ENCODE measurements around the gene SCO1.
"Not testable (repeated sequence)": the region's sequence is repeated elsewhere in the genome, so short reads cannot be mapped to it uniquely, and the experiment has no call there.

The SCO1 gene

DNA sequence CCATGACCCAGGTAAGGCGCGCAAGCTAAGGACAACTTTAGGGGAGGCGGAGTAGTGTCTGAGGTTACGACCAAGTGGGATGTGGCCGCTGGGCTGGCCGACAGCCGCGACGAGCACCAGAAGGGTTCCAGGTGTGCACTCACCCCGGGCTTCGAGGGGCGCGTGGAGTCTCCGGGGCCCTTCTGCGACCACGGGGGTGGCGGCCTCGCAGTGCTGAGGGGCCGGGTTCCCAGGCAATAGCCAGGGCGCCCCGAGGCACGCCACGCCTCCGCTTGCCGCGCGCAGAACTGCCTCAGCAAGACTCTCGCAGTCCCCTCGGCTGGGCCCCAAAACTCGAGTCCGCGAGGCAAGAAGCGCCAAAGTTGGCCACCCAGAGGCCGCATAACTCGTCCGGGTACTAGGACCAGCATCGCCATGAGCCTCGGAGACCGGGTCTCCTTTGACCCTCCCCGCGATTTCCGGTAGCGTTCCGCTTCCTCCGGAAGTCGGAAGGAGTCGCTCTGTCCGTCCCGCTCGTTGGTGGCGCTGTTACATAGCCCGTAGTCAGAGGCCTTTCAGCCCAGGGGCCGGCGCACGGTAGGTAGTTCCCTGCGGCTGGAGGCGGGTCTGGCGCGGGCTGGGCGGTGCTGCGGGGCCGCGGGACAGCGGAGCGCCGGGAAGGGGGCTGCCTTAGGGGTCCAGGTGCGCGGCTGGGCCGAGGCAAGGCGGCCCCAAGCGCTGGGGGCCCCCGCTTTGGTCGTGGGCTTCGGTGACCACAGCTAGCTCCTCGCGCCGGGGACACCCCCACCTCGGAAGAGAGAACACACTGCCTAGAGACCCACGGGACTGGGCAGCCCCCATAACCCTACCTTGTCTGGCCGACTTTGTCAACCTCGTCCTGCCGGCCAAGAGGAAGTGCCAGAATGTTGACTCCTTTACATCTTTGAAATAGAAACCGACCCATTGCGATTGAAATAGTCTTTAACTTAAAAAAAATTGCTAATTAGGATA, at the start of gene SCO1, which contains the start of gene ADPRM:
Gene SCO1 (minus strand): TSS at position 442 of the 990 bp plus-strand sequence. CDS start 26 bp downstream, at position 416.
Gene ADPRM (plus strand): TSS at position 503 of the 990 bp plus-strand sequence. CDS start 7,333 bp downstream, outside the sequence.
- DNase-seq (ENCODE audit: low read depth): peak; percentile 85

DNA sequence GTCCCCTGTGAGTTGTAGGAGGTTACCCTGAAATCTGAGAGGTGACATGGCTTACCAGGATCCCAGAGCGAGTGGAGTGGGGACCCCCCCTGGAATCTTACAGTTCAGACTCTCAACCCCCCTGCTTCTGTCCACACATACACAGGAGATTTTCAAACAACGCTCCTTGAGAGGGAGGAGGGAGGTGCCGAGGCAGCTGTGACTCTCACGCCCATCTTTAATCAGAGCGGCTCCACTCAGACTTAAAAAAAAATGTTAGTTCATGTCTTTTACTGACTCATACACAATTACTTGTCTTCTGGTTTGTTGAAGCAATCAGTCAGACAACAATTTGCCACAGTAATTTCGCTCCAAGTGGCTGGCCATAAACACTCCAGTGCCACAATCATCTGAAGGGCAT, 47.9 kb upstream of the SCO1 start:
- no peak for DNase-seq (ENCODE audit: low read depth)

DNA sequence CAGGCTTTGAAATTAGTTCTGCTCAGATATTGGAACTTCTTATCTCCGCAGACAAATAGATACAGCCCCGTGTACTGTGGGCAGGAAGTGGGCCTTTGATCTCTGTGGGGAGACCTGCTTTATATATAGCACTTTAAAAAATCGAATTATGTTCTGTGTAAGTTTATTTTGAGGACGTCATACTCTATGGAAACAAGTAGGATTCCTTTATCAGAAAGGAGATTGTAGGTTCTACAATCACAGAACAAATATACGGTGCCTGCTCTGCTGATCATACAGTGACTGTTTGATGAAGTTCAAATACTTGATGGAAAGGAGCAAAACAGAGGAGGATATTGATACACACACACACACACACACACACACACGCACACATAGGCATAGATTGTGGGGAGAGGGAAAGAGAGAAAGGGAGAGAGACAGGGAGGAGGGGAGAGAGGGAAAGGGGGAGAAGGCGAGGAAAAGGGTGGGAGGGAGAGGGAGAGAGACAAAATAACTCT, 47.2 kb upstream of the SCO1 start:
- no peak for DNase-seq (ENCODE audit: low read depth)

DNA sequence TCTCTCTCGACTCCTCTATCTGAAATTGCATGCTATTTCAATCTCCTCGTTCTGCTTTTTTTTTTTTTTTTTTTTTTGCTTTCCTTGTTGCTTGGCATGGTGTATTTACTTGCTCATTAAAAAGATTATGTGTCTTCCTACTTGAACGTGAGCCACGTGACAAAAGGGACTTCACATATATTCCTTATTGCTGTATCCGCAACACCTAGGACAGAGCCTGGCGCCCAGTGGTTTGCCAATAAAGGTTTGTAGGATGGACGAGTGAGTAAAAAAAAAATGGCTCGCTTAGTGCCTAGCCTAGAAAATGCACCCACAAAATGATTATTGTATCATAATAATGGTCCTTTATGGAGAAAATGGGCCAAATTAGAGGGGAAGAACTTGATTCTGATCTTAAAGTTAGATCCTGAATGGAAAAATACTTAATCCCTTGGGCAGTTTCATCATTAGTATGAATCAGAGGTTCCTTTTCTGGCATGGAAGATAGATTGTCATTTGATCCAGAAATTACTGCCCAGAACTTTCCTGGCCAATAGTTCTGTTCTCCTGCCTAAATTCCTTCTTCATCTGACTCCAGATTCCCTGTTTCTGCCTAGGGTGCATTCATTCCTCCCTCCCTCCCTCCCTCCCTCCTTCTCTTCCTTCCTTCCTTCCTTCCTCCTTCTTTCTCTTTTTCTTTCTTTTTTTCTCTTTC, 46.1 kb upstream of the SCO1 start:
- DNase-seq (ENCODE audit: low read depth): no peak

DNA sequence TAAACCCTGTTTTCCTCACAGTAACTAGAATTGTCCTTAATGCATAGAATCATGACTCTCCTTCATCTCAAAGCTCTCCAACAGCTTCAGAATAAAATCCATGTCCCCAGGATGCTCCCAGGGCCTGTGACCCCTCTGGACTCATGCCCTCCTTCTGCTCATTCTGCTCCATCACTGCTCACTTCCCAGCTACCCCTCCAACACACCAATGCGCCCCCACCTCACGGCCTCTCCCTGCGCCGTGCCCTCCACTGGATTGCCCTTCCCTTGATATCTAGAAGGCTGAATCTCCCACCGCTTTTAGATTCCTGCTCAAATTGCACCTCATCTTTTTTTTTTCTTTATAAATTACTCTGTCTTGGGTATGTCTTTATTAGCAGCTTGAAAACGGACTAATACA, 45.1 kb upstream of the SCO1 start:
- no peak for DNase-seq (ENCODE audit: low read depth)

DNA sequence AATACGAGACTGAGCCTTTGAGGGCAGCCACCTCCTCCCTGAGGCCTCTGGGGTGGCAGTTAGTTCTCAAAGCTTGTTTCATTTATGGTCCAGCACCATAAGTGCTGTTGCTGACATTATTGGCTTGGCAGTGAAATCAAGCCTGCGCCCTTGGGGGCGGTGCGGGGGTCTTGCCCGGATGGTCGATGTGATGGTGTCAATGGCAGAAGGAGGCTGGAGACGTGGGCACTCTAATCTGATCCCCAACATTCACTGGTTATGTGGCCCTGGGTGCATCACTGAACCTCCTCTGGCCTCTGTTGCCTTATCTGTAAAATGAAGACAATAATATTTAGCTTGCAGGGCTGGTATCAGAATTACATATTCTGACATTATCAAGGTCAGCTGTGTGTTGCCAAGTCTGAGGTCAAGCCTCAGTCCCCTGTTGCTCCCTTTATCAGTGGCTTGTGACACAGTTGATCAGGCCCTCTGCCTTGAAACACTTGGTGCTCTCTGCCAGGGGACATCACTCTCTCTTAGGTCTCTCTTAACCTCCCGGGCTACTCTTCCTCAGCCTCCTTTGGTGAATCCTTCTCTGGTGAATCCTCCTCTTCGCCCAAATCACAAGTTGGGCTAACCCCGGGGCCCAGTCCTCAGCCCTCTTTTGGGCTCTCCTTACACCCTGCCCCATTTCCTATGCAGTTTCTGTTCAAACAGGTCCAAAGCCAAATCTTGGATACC, 44.2 kb upstream of the SCO1 start:
- no peak for DNase-seq (ENCODE audit: low read depth)

DNA sequence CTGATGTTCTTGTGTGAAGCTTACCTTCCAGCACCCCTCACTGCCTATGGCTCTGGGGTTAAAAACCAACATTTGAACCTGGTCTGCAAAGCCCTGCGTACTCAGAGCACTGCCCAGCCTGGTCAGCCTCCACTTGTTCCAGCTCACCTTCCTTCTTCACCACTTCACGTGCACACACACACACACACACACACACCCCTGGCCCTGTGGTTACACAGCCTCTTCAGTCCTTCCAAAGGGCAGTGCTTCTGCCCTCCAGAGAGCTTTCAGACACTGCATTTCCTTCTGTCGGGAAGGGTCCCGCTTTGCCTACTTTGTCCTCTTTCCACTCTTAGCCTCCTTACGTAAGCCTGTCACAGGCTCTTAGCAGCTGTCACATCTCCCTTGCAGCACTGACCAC, 42.1 kb upstream of the SCO1 start:
- DNase-seq (ENCODE audit: low read depth): no peak

DNA sequence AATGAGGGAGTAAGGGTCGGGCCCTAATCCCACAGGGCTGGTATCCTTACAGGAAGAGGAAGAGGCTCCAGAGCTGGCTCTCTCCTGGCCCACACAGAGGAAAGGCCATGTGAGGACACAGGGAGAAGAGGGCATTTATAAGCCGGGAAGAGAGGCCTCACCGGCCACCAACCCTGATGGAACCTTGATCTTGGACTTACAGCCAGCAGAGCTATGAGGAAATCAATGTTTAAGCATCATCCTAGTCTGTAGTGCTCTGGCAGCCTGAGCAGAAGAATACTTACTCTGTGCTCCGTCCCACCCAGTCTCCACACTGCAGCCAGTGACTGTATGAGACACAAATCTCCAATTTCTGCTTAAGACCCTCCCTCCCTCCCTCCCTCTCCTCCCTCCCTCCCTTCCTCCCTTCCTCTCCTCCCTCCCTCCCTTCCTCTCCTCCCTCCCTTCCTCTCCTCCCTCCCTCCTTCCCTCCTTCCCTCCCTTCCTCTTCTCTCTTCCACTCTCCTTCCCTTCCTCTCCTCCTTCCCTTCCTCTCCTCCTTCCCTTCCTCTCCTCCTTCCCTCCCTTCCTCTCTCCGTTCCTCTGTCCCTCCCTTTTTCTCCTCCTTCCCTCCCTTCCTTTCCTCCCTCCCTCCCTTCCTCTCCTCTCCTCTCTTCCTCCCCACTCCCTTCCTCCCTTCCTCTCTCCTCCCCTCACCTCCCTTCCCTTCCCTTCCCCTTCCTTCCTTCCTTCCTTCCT, 41.4 kb upstream of the SCO1 start:
- no peak for DNase-seq (ENCODE audit: low read depth)

DNA sequence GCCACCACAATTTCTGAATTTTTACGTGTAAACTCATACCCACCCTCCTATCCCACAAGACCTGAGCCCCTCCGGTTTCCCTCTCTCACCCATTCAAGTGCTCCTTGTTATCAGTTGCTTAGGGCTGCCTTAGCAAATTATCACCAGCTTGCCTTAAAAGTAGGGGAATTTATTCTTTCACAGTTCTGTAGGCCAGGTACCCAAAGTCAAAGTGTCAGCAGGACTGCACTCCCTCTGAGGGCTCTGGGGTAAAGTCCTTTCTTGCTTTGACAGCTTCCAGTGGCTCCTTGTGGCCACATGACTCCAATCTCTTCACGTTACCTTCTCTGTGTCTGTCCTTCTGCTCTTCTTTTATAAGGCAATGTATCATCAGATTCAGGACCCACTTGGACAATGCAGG, 40.4 kb upstream of the SCO1 start:
- DNase-seq (ENCODE audit: low read depth): no peak

DNA sequence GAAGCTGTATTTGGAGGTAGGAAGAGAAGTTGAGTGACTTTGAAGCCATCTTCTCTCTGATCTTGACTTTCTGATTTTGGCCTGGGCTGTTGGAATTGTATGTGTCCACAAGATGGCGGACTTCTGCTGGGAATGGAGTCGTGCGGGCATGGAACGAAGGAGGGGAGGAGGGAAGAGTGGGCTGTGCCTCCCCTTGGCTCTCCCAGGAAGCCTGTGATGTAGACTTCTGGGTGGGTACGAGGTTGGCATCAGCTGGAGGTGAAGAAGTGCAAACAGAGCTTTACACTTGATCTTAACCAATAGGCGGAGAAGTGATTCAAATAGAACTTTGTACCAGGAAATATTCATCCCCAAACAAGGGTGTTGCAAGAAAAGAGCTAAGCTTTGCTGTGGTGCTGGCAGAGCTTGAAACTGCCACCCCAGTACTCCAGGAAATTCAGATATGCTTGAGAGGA, 39.9 kb upstream of the SCO1 start:
- DNase-seq (ENCODE audit: low read depth): no peak

DNA sequence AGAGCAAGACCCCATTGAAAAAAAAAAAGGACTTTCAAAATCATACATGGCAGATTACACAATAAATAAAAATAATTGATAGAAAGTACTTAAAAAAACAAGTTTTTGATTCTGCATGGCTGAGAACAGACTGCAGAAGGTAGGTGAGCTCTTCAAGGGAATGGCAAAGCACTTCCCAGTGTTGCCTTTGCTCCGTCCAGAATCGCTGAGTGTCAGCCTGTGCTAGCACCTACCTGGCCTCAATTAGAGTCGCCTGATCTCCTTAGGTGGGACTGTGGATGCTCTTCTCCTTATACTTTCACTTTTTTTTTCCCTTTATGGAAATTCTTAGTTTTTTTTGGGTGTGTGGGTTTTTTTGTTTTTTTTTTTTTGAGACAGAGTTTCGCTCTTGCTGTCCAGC, 38.5 kb upstream of the SCO1 start:
- DNase-seq (ENCODE audit: low read depth): no peak

DNA sequence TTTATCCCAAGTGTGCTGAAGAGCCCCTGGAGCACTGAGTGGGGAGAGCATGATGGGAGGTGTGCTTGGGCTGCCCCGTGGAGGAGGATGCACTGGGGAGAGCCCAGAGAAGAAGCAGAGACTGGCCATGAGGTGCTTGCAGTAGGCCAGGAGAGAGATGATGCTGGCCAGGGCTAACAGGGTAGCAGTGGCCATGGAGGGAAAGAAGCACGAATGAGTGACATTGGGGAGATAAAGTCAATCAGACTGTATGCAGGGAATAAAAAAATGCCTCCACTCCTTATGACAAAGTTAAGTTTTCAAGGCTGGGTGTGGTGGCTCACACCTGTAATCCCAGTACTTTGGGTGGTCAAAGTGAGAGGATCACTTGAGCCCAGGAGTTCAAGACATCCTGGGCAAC, 37.9 kb upstream of the SCO1 start:
- no peak for DNase-seq (ENCODE audit: low read depth)

DNA sequence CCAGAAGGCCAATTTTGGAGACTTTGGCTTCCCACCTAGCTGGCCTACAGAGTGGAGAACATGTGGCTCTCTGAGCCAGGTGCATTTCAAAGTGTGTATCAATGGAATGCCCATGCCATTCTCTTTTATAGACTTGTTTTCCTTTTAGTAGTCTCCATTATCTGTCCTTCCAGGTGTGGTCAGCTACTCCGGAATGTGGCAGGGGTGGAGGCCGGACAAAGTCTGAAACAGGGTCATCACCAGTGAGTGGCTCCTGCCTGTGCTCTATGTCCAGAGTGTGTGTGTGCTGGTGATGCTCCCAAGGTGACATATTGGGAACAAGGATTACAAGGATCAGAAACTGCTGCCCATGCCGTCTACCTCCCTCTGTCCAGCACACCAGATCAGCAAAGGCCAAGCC, 36.3 kb upstream of the SCO1 start:
- DNase-seq (ENCODE audit: low read depth): no peak

DNA sequence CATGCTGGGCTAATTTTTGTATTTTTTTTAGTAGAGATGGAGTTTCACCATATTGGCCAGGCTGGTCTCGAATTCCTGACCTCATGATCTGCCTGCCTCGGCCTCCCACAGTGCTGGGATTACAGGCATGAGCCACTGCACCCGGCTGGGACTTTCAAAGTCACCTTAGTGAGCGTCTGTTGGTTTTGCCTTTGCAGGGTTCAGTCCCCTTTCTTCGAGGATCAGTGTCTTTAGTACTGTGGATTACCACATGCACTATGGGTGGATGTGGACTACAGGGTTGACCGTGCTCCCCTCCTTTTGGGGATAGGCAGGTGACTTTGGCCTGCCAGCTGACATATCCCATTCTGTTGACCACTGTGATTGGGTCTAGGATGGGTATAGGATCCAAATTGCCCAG, 34.8 kb upstream of the SCO1 start:
- not testable (repeated sequence) for DNase-seq (ENCODE audit: low read depth)

DNA sequence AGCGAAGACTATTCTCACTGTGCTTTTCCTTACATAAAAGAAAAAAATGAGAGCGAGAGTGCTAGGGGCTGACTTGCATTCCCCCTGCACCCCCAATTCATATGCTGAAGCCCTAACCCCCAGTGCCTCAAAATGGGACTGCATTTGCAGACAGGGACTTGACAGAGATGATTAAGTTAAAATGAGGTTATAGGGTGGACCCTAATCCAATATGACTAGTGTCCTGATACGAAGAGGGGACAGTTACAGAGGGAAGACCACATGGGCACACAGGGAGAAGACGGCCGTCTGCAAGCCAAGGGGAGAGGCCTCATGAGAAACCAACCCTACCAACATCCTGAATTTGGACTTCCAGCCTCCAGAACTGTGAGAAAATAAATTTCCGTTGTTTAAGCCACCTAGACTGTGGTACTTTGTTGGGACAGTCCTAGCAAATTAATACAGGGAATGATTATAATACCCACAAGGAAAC, 34.1 kb upstream of the SCO1 start:
- no peak for DNase-seq (ENCODE audit: low read depth)

DNA sequence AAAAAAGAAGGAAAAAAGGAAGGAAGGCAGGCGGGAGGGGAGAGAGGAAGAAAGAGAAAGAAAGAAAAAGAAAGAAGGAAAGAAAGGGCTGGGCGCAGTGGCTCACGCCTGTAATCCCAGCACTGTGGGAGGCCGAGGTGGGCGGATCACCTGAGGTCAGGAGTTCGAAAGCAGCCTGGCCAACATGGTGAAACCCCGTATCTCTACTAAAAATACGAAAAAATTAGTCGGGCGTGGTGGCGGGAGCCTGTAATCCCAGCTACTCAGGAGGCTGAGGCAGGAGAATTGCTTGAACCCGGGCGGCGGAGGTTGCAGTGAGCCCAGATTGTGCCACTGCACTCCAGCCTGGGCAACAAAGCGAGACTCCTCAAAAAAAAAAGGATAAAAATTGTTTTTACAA, 32.9 kb upstream of the SCO1 start:
- not testable (repeated sequence) for DNase-seq (ENCODE audit: low read depth)

DNA sequence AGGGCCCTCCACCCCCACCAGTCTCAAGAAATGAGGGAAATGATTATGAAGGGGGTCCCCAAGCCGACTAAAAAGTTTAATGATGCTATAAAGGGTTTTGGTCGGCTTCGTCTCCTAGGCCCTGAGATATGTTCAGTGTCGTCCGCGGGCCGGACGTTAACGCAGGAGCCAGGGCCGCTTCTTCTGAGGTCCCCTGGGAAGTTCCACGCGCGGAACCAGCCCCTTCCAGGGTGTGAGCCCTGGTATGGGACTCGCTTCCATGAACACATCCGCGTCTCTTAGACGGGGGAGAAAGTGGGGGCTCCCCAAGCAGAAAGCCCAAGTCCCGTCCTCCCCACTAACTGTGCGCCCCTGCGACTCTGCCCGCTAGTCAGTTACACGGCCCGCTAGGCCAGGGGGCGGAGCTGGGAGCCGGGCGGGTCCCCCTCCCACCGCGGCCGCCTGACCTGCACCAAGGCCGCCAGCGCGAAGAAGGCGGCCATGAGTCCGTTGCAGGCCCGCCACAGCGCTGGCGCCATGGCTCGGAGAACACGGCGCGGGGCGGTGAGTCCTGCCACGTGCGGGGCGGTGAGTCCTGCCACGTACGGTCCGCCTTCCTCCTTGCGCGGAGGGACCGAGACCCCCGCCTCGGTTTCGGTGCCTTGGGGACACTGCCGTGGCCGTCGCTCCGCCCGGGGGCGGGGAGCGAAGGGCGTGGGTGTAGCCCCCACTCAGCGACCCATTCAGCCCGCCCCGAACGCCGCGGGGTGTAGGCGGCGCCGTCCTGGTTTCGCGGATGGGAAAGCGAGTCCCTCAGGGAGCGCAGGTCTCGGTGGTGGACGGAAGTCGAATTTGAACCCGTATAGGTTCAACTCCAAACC, 32.2 kb upstream of the SCO1 start, which contains the start of gene TMEM220:
Gene TMEM220 (minus strand): TSS at position 690 of the 860 bp plus-strand sequence. CDS start 172 bp downstream, at position 518.
- DNase-seq (ENCODE audit: low read depth): peak; percentile 48

DNA sequence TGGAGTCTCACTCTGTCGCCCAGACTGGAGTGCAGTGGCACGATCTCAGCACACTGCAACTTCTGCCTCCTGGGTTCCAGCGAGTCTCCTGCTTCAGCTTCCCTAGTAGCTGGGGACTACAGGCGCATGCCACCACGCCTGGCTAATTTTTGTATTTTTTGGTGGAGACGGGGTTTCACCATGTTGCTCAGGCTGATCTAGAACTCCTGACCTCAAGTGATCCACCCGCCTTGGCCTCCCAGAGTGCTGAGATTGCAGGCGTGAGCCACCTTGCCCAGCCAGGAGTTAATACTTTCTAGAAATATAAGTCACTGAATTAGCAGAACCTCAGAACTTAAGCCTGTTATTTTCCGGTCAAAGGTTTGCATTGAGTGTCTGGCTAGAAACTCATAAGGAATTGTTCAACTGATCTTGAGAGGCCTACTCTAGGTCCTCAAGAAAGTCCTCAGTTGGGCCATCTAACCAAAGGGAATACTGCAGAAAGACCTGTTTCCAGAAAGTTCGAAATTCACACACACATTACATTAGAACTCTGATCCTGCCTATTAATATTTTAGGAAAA, 31.1 kb upstream of the SCO1 start:
- DNase-seq (ENCODE audit: low read depth): no peak

DNA sequence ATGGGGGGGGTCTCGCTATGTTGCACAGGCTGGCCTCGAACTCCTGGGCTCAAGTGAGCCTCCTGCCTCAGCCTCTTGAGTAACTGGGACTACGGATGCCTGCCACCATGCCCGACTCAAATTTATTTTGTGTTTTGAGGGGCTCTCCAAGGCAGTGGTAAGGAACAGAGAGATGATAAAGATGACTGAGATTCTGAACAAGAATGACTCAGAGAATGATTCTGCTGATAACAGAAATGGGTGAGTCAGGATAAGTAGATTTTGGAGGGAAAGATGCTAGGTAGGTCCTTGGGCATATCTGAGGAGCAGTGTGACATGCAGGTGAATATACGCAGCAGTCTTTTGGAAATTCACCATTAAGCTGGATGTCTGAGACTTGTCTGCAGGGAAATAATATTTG, 29.9 kb upstream of the SCO1 start:
- DNase-seq (ENCODE audit: low read depth): no peak

DNA sequence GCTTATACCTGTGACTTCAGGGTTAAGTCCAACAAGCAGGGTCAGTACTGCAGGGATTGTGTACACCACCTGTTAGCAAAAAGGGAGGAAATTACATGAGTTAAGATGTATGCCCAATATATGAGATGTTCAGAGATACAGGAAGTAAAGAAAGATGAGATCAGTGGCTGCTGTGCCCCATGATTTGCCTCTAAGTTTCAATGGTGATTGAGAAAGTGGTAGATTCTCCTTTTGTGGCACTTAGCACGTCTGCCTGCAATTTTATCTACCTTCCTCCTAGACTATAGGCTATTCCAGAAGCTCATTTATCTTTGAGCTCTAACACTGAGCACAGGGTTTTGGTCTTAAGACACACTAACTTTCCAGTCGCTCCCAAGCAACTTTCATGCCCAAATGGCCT, 28.9 kb upstream of the SCO1 start:
- no peak for DNase-seq (ENCODE audit: low read depth)

Data from stimulated activated CD4-positive, alpha-beta T cell treated with anti-CD3 and anti-CD28 coated beads, Interleukin-2, amount 100 ng/mL, for 4 hours (primary cell).